Right lobe of liver (tissue), 6 donors: ENCODE results near the gene ELOVL2. TPM values are rescaled to one million over a fixed set of nuclear protein-coding genes. Genes with fewer than 3 reads are reported as not detected.

Source experiments
- ATAC-seq, 4 donors: fragments of 200-7000 bp; cut with Tn5 transposase; one replicate each; pipeline ENCODE4 v1.9.1; 2020; ENCODE audit warnings: mild to moderate bottlenecking in 4 of 4, moderate library complexity in 4 of 4
- DNase-seq, 3 donors: peaks; one replicate each; pipeline ENCODE4 v3.0.0-alpha.2; 2020
- H3K27ac ChIP-seq, 3 donors: fragments of 200-600 bp; one replicate each; pipeline ENCODE4 v1.8.0; 2022
- H3K27me3 ChIP-seq, 2 donors: fragments of 200-600 bp; one replicate each; pipeline ENCODE4 v1.8.0; 2022
- H3K36me3 ChIP-seq, 4 donors: fragments of 200-600 bp; sonication (generic) in 1 of 4; one replicate each; pipeline versions ENCODE4 v1.5.1 to v1.8.0; 2017 to 2022; ENCODE audit warnings: control low read depth in 1 of 4
- H3K4me1 ChIP-seq, 4 donors: fragments of 200-600 bp; sonication (generic) in 1 of 4; one replicate each; pipeline versions ENCODE4 v1.5.1 to v1.8.0; 2017 to 2022; ENCODE audit warnings: control low read depth in 1 of 4
- H3K4me3 ChIP-seq, 3 donors: fragments of 200-600 bp; one replicate each; pipeline ENCODE4 v1.8.0; 2022
- H3K9me3 ChIP-seq, 4 donors: fragments of 200-600 bp; sonication (generic) in 1 of 4; one replicate each; pipeline versions ENCODE4 v1.5.1 to v1.8.0; 2017 to 2022; ENCODE audit warnings: control low read depth in 1 of 4
- POLR2A ChIP-seq: fragments of 450-650 bp; IDR thresholded peaks from one replicate; pipeline ENCODE4 v1.6.1; 2017; ENCODE audit warnings: antibody characterized with exemption, mild to moderate bottlenecking
- WGBS: methylation state at CpG from one replicate; pipeline ENCODE4 v1.1.6; 2018; ENCODE audit warnings: low coverage, low lambda C conversion rate; ENCODE audit not compliant: insufficient coverage; ENCODE audit errors: missing lambda C conversion rate; 5-methylcytosine and 5-hydroxymethylcytosine counted together
- intact Hi-C, 2 donors: fragments of 100-400 bp; cut with DNase I; formaldehyde crosslinking; loops; one replicate each; pipeline versions ENCODE4 v1.11.2 to v1.14.1; 2022
- total RNA-seq, 6 experiments: library from RNA; depleted of rRNA in 2 of 6; stranded (reverse); fragments of >200 nt in 2 of 6; fragmentation: NEBNext Ultra II Directional in 3 of 6; extraction: Animal tissue kit (Norgen Biotek cat#: 25700) in 3 of 6; gene quantifications; one replicate each; pipeline versions ENCODE4 v1.1.0 to v1.2.4, GENCODE V29; 2016 to 2023
- TF ChIP-seq, protein P1 (sequence below), 4 donors: fragments of 200-600 bp in 3 of 4; fragments of 450-650 bp in 1 of 4; IDR thresholded peaks; one replicate each; pipeline versions ENCODE4 v1.5.1 to v1.8.0; 2016 to 2022; ENCODE audit warnings: antibody characterized with exemption in 4 of 4, mild to moderate bottlenecking in 2 of 4
- donor health status: DM: no; HTN: yes; CAD: no.
- donor health status: DM: no; HTN: no; CAD: no.
- donor health status: DM: no; HTN: no; CAD: no.
- donor health status: DM: no; HTN: yes; CAD: no.
- donor health status: DM: no; HTN: yes; CAD: no.

Gene ELOVL2
- total RNA-seq, 6 experiments from 2014 or later, result 7.1 to 24.4 (median 14.4) TPM

DNA sequence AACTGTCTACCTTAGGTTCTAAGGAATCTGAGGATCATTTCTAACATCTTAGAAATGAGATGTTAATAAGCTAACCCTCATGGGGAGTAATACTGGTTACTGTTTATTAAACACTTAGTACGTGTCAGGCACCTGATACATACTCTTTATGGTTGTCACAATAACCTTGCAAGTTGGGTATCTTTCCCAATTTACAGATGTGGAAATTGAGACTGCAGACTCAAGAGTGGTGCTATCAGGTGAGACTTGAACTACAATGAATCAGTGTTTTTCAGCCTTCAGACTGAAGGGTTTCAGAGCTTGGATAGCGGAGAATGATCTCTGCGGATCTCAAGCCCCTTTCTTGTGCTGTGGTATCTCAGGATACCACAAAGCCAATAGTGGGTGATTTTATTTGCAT lies 27.0 kb downstream of the ELOVL2 start:
- H3K27me3 ChIP-seq, result no peaks in the 10 kb centered on the region
- H3K4me1 ChIP-seq, result peaks cover 0 to 17% (median 0%) of the 10 kb centered on the region in 4 donors
- TF ChIP-seq, protein P1, sequence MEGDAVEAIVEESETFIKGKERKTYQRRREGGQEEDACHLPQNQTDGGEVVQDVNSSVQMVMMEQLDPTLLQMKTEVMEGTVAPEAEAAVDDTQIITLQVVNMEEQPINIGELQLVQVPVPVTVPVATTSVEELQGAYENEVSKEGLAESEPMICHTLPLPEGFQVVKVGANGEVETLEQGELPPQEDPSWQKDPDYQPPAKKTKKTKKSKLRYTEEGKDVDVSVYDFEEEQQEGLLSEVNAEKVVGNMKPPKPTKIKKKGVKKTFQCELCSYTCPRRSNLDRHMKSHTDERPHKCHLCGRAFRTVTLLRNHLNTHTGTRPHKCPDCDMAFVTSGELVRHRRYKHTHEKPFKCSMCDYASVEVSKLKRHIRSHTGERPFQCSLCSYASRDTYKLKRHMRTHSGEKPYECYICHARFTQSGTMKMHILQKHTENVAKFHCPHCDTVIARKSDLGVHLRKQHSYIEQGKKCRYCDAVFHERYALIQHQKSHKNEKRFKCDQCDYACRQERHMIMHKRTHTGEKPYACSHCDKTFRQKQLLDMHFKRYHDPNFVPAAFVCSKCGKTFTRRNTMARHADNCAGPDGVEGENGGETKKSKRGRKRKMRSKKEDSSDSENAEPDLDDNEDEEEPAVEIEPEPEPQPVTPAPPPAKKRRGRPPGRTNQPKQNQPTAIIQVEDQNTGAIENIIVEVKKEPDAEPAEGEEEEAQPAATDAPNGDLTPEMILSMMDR (IDR thresholded peaks at IDR 0.05), result no peak
- no peak for TF ChIP-seq POLR2A
- DNase-seq (no peak), ATAC-seq (no peak)
- intact Hi-C loops, result no loop called here
- no peak overlapping the region for H3K27ac ChIP-seq
- WGBS, result 80% methylated on average over 1 of the region's 3 CpGs
- no peaks in the 10 kb centered on the region for H3K36me3 ChIP-seq
- no peak overlapping the region for H3K4me3 ChIP-seq
- no peaks in the 10 kb centered on the region for H3K9me3 ChIP-seq

DNA sequence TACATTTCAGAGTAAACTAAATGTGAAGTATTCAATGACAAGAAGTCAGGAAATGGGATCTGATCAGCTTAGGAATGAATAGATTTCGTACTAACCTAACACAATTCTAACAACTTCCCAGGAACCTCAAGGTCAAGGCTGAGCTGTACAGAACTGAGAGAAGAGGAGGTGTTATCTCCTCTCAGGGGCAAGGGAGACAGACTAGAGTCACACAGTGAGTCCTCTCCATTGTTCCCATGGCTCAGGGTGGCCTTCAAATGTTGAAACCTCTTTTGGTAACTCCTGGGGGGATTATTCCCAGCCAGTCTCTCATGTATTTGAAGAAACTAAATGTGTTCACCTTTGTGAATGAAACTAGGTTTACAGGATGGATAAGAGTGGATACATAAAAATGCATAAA lies 27.7 kb downstream of the ELOVL2 start:
- no peak for TF ChIP-seq POLR2A
- TF ChIP-seq, protein P1 (IDR thresholded peaks at IDR 0.05), result no peak
- 60% methylated on average over 1 of the region's 1 CpG for WGBS
- intact Hi-C loops, result no loop called here
- Histone ChIP-seq H3K36me3 (no peaks in the 10 kb centered on the region), H3K9me3 (no peaks in the 10 kb centered on the region), H3K4me1 (peaks cover 0 to 23% (median 1%) of the 10 kb centered on the region in 4 donors), H3K27ac (no peak overlapping the region), H3K4me3 (no peak overlapping the region), H3K27me3 (no peaks in the 10 kb centered on the region)
- ATAC-seq (no peak), DNase-seq (no peak)

DNA sequence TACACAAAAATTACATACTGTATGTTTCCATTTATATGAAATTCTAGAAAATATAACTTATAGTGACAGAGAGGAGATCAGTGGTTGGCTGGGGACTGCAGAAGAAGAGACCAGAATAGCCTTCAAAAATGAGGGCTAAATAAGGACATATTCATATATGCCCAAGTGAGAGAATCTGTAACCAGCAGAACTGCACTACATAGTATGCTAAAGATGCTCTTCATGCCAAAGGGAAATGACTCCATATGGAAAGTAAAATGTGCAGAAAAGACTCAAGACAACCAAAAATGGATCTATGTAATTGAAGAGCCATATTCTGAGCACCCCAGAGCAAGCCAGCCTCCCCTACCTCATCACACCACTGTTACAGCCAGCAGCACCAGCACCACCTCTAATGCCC lies 29.0 kb downstream of the ELOVL2 start:
- H3K36me3 ChIP-seq, result no peaks in the 10 kb centered on the region
- H3K4me1 ChIP-seq, result peaks cover 0 to 23% (median 4%) of the 10 kb centered on the region in 4 donors
- ATAC-seq (no peak), DNase-seq (no peak)
- no peaks in the 10 kb centered on the region for H3K27me3 ChIP-seq
- no peak overlapping the region for H3K27ac ChIP-seq
- H3K4me3 ChIP-seq, result no peak overlapping the region
- intact Hi-C loops, result no loop called here
- no peak for TF ChIP-seq POLR2A
- TF ChIP-seq, protein P1 (IDR thresholded peaks at IDR 0.05), result no peak
- H3K9me3 ChIP-seq, result no peaks in the 10 kb centered on the region

DNA sequence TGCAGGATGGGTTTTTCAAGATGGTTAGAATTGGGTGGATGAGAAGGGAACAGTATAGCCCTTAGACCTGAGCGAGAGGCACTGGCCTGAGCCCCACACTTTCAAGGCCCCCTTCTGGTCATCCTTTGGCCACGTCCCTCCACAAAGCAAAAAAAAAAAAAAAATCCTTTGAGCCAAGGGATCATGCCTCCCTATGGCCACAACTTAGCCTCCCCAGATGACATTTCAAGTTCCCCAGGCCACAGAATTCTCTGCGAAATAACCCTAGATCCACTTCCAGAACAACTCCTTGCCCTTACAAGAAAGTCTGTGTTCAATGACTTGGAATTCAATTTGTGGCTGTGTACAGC lies 30.4 kb downstream of the ELOVL2 start:
- H3K9me3 ChIP-seq, result no peaks in the 10 kb centered on the region
- no peak overlapping the region for H3K4me3 ChIP-seq
- H3K36me3 ChIP-seq, result no peaks in the 10 kb centered on the region
- DNase-seq (no peak), ATAC-seq (no peak)
- peaks cover 0 to 21% (median 4%) of the 10 kb centered on the region in 4 donors for H3K4me1 ChIP-seq
- intact Hi-C loops, result no loop called here
- no peak overlapping the region for H3K27ac ChIP-seq
- TF ChIP-seq, protein P1 (IDR thresholded peaks at IDR 0.05), result no peak
- TF ChIP-seq POLR2A, result no peak
- H3K27me3 ChIP-seq, result no peaks in the 10 kb centered on the region
- WGBS, result 74% methylated on average over 3 of the region's 3 CpGs
